ENCODE results near the gene CUL5.
"Not testable (repeated sequence)": the region's sequence is repeated elsewhere in the genome, so short reads cannot be mapped to it uniquely, and the experiment has no call there.

CUL5 gene

GRCh38 chr11:108019870-108020540 is 11.3 kb downstream of the CUL5 start:
- DNase-seq (ENCODE audit: low read depth in 1 of 2, low spot score in 1 of 2) = no peak

GRCh38 chr11:108025387-108026080 is 16.8 kb downstream of the CUL5 start:
- no peak for DNase-seq (ENCODE audit: low read depth in 1 of 2, low spot score in 1 of 2)

GRCh38 chr11:108027057-108027456 is 18.4 kb downstream of the CUL5 start:
- DNase-seq (ENCODE audit: low read depth in 1 of 2, low spot score in 1 of 2) = no peak

GRCh38 chr11:108028822-108029441 is 20.2 kb downstream of the CUL5 start:
- not testable (repeated sequence) for DNase-seq (ENCODE audit: low read depth in 1 of 2, low spot score in 1 of 2)

- DNase-seq (ENCODE audit: low read depth in 1 of 2, low spot score in 1 of 2) = not testable (repeated sequence)
These were observed 22.9 kb downstream of the CUL5 start for GRCh38 chr11:108031604-108032003.

- DNase-seq (ENCODE audit: low read depth in 1 of 2, low spot score in 1 of 2) = no peak
These were observed 24.1 kb downstream of the CUL5 start for GRCh38 chr11:108032800-108033199.

GRCh38 chr11:108034034-108034433 is 25.3 kb downstream of the CUL5 start:
- no peak for DNase-seq (ENCODE audit: low read depth in 1 of 2, low spot score in 1 of 2)

GRCh38 chr11:108034952-108035351 is 26.3 kb downstream of the CUL5 start:
- no peak for DNase-seq (ENCODE audit: low read depth in 1 of 2, low spot score in 1 of 2)

- no peak for DNase-seq (ENCODE audit: low read depth in 1 of 2, low spot score in 1 of 2)
These were observed 27.0 kb downstream of the CUL5 start for GRCh38 chr11:108035690-108036089.

- DNase-seq (ENCODE audit: low read depth in 1 of 2, low spot score in 1 of 2) = no peak
These were observed 28.5 kb downstream of the CUL5 start for GRCh38 chr11:108037211-108037610.

- DNase-seq (ENCODE audit: low read depth in 1 of 2, low spot score in 1 of 2) = no peak
These were observed 28.9 kb downstream of the CUL5 start for GRCh38 chr11:108037636-108038035.

GRCh38 chr11:108048269-108048668 is 39.6 kb downstream of the CUL5 start:
- no peak for DNase-seq (ENCODE audit: low read depth in 1 of 2, low spot score in 1 of 2)

GRCh38 chr11:108062336-108062735 is 53.6 kb downstream of the CUL5 start:
- no peak for DNase-seq (ENCODE audit: low read depth in 1 of 2, low spot score in 1 of 2)

- no peak for DNase-seq (ENCODE audit: low read depth in 1 of 2, low spot score in 1 of 2)
These were observed 54.7 kb downstream of the CUL5 start for GRCh38 chr11:108063410-108063809.

- DNase-seq (ENCODE audit: low read depth in 1 of 2, low spot score in 1 of 2) = no peak
These were observed 61.2 kb downstream of the CUL5 start for GRCh38 chr11:108069947-108070346.

- DNase-seq (ENCODE audit: low read depth in 1 of 2, low spot score in 1 of 2) = no peak
These were observed 76.1 kb downstream of the CUL5 start for GRCh38 chr11:108084811-108085210.

GRCh38 chr11:108085672-108086071 is 77.0 kb downstream of the CUL5 start:
- DNase-seq (ENCODE audit: low read depth in 1 of 2, low spot score in 1 of 2) = no peak

GRCh38 chr11:108092134-108092533 is 83.4 kb downstream of the CUL5 start:
- DNase-seq (ENCODE audit: low read depth in 1 of 2, low spot score in 1 of 2) = no peak

GRCh38 chr11:108093128-108093904 is 84.6 kb downstream of the CUL5 start:
- no peak for DNase-seq (ENCODE audit: low read depth in 1 of 2, low spot score in 1 of 2)

- no peak for DNase-seq (ENCODE audit: low read depth in 1 of 2, low spot score in 1 of 2)
These were observed 88.5 kb downstream of the CUL5 start for GRCh38 chr11:108097179-108097578.

GRCh38 chr11:108101090-108101775 is 92.5 kb downstream of the CUL5 start:
- no peak for DNase-seq (ENCODE audit: low read depth in 1 of 2, low spot score in 1 of 2)

Measured in stimulated activated CD4-positive, alpha-beta T cell treated with anti-CD3 and anti-CD28 coated beads, Interleukin-15, amount 100 ng/mL, for 1 hour (primary cell).